Ammon's horn (tissue), 1 donor: Measurements from ENCODE around the gene HS3ST6.
"Not testable (repeated sequence)": the region's sequence is repeated elsewhere in the genome, so short reads cannot be mapped to it uniquely, and the experiment has no call there.

Source experiments
- DNase-seq: peaks from one replicate; pipeline ENCODE4 v3.0.0-alpha.2; 2016; ENCODE audit warnings: low spot score

Gene HS3ST6

DNA sequence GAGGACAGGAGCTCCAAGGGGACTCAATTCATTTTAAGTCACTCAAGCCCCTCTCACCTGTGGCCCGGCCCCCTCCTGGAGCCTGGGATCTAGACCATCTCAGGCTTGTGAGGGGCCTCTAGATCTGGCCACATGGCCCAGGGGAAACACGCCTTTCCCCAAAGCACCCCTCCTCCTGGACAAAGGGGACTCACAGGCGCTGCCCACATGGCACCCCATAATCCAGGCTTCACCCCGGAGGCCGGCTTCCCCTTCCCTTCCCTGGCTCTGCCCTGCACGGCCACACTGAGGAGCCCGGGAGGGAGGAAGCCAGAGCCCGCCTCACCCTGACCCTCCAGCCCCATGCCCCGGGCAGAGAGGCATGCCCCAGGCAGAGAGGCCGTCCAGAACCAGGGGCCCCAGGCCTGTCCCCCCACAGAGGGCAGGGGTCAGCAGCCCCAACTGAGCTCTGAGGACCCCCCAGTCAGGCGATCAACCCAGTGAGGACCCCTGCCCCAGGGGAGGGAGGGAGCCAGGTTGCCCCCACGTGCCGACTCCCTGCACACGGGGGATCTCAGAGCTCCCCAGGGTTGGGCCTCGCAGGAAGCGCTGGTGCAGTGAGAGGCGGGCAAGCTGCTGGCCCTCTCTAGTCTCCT lies 10.9 kb downstream of the HS3ST6 start:
- DNase-seq: no peak

DNA sequence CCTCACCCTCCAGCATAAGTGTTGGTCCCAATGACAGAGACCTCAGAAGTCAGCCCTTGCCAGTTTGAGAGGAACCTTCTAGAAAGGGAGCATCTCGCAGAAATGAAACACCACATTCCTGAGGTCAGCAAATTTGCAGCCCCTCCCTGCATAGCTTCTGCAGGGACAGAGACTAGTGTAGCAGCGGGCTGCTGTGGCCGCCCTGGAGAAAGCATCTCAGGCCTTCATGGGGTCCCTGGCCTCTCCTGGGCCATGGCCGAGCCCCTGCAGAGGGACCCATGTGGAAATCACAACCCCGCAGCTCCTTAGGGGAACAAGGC lies 11.4 kb downstream of the HS3ST6 start:
- DNase-seq: no peak

DNA sequence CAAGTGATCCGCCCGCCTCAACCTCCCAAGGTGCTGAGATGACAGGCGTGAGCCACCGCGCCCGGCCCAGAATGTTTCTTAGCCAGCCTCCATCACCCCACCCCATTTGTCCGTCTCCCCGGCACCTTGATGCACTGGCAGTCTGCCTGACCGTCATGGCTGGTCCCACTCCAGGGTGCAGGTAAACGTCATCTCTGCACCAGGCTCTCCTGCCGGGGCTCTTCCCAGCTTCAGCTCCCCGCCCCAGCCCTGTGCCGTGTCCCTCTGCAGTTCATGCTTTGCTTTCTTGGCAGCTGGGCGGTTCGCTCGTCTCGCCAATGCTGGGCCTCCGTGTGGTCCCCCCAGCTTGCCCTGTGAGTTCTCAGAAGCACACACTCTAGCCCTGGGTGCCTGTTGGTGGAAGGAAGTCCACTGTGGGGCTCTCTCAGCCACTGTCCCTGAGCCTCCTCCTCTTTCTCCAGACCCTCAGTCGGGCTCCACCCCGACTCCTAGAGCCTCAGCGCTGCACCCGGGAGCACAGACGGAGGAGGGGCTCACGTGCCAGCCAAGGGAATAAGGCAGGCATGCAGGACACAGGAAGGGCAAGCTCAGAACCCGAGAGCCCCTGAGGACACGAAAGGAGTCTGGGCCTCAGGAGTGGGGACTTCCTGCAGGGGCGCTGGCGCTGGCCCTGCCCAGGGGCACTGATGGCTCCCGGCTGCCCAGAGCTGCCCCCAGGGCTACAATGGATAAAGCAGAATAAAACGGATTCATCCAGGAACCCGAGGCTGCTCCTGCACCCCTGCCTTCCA lies 12.0 kb downstream of the HS3ST6 start:
- no peak for DNase-seq

DNA sequence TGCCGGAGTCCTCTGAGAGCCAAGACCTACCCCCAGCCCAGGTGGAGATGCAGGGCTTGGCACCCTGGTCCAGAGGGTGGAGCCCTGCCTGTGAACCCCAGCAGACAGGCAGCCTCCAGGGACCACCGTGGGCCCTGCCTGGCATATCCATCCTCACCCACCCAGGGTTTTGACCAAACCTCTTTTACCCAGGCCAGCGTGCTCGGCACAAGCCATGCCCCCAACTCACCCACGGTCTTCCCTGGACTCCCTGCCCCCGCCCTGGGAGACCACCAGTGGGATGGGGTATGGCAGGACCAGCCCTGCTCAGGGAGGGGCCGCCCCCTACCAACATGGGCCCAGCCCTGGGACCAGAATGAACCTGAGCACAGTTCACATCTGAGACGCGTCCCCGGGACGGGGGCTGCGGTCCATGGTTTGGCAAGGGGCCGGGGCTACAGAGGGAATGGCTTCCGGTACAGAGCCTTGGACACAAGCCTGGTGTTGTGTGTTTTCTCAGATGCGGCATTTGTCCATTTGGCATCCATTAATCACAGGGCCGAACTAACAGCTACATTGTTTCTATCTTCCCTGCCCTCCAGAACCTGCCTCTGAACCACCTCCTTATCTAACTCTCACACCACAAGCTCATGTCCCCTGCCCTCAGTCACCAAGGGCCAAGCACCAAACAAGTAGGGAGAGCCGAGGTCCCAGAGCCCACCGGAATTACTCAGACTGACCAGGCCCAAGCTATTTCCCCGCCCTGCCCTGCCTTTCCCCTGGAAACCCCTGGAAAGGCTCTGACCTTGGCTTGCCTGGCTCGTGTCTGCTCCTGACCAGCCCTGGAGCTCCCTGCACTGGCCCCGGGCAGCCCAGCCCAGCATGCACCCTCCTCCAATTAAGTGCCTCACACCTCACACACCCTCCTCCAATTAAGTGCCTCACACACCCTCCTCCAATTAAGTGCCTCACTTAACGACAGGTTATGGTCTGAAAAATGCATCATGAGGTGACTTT lies 14.1 kb downstream of the HS3ST6 start:
- DNase-seq: no peak

DNA sequence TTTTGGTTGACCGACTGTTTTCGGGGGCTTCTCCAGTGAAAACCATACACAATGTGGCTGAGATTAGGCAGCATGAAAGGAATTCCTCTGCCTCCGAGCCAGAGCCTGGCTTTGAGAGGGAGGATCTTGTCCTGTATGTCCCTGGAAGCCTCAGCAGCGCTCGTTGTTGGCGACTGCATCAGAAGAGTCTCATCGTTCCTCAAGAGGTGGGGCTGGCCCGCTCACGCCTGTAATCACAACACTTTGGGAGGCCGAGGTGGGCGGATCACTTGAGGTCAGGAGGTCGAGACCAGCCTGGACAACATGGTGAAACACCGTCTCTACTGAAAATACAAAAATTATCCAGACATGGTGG lies 15.0 kb downstream of the HS3ST6 start:
- DNase-seq: no peak

DNA sequence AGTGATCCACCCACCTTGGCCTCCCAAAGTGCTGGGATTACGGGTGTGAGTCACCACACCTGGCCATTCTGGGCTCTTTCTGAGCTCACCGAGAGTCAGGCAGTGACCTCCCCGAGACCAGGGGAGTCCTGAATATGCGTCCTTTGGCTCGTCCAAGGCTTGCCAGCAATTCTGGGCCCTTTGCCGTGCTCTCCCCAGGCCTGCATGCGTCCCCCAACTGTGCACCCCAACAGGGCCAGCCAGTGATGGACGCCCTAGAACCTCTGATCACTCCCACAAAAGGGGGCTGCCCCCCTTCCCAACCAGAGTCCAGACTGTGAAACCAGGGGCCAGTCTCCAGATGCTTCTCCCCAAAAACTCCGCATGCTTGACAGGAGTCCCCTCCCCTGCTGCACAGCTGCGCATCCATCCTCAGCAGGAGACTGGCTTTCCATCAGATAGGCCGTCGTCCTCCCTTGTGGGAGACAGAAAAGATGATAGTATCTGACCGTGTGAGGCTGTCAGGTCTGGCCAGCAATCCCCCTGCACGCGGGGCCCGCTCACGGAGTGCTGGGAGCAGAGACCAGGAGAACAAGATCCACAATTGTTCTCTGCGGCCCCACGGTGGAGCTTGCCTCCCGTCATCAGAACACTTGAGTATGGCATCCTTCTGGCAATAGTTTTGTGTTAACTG lies 15.5 kb downstream of the HS3ST6 start:
- no peak for DNase-seq

DNA sequence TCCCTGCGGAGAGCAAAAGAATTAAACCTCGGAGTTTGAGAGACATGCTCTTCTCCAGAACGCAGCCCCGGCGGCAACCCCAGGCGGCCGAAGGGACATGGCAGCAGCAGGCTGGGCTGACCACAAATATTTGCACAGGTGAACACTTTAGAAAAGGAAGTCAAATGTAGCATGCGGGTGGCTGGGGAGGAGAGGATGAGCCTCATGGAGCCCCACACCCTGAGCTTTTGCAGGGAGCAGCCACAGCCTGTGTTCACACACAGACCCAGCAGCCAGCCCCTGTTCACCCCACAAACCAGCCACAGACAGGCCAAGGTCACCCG lies 17.8 kb downstream of the HS3ST6 start:
- DNase-seq: no peak

DNA sequence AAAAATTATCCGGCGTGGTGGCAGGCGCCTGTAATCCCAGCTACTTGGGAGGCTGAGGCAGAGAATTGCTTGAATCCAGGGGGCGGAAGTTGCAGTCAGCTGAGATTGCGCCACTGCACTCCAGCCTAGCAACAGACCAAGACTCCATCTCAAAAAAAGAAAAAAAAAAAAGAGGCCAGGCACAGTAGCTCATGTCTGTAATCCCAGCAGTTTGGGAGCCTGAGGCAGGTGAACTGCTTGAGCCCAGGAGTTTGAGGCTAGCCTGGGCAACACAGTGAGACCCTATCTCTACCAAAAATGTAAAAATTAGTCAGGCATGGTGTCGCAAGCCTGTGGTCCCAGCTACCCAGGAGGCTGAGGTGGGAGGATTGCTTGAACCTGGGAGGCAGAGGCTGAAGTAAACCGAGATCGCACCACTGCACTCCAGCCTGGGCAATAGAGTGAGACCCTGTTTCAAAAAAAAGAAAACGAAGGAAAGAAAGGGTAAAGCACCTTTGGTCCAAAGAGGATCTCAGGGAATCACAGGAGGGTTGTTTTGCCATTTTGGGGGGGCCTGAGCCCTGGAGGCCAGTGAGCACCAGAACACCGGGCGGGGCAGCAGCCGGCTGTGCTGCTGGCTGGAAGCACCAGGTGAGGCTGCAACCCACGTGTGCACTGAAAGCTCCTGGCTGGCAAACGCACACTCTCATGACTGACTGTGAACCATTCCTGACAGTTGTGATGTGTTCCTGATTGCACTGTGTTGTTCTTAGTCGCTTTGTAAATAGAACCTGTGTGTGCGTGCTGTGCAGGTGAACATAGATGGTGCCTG lies 18.4 kb downstream of the HS3ST6 start:
- DNase-seq: no peak

DNA sequence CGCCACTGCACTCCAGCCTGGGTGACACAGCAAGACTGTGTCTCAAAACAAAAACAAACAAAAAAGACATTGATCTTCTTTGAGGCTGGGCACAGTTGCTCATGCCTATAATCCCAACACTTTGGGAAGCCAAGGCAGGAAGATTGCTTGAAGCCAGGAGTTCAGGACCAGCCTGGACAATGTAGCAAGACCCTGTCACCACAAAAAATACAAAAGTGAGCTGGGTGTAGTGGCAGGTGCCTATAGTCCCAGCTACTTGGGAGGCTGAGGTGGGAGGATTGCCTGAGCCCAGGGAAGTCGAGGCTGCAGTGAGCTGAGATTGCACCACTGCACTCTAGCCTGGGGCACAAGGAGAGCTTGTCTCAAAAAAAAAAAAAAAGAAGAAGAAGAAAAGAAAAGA lies 20.5 kb downstream of the HS3ST6 start:
- DNase-seq: not testable (repeated sequence)

DNA sequence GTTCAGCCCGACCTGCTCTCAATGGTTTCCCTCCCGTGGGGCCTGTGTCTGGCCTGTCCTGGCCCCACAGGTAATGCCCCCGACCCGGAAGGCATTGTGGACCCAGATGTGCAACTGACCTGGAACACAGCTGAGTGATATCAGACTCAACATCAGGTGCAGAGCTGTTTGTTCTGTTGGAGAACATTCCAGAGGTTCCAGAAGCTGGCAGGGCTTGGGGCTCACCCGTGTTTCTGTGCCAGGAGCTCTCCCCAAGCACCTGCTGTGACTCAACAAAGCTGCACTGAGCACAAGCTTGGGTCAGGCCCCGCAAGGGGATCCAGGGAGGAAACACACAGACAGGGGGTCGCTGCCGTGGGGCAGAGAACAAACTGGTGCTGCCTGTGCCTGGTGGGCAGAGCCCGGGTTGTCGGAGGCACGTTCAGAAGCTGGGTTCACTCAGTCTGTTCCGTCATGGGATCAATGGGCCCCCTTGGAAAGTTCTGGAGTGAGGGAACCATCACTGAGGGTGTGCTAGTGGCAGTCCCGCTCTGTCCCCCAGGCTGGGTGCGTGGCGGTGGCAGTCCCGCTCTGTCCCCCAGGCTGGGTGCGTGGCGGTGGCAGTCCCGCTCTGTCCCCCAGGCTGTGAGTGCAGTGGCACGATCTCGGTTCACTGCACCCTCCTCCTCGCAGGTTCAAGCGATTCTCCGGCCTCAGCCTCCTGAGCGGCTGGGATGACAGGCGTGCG lies 22.1 kb downstream of the HS3ST6 start:
- no peak for DNase-seq

DNA sequence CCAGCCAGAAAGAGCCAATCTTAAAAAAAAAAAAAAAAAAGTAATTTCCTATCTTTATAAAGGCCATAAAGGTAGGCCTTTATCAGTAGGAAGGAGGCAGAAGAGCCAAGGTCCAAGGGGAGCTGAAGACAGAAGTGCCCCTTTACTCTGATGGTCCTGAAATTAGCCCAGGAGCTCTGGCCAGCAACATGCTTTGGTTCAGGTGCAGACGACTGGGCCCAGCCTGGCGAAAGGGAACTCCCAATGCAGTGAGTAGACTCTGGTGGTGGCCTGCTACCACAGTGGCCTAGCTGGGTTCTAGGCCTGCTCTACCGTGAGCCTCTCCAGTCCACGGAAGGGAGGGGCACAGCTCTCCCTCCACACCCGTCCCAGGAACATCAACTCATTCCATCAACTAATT lies 23.1 kb downstream of the HS3ST6 start:
- no peak for DNase-seq

DNA sequence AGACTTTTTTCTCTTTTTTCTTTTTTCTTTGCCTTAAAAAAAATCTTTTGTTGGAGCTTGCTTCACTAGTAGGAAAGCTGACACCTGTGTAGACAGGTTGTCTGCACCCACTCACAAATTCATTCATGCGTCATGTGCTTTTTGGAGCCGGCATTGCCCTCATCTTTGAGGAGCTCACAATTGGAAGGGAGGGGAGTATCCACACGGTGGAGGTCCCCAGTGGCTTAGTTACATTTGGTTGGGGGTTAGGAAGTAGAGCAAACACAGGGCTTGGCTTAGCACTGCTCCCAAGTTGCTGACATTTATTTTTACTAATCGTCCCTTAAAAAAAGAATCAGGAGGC lies 27.5 kb downstream of the HS3ST6 start:
- DNase-seq: no peak

DNA sequence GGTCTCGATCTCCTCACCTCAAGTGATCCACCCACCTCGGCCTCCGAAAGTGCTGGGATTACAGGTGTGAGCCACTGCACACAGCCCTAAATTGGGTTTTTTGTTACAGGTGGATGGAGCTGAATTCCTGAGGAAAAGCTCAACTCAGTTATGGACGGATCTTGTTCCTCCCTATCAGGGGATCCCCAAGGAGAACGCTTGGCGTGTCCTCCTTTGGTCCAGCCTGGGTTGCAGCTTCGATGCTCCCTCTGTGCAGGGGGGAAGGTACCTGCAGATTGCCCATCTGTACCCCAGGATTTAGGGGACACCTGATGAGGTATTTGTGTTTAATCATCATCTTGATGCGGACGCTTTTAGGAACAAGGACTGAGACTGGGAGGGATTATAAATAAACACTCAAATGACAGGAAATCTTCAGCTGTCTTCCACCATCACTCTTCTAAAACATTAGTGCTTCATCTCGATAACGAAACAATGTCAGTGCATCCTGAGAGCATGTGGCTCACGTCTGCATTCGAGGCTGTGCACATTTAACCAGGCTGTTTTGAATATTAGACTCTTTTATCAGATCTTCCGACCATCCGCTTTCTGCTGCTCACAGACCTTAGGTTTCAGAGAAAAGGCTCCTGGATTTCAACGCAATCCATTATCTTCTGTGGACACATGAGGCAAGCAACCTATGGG lies 28.0 kb downstream of the HS3ST6 start:
- no peak for DNase-seq

DNA sequence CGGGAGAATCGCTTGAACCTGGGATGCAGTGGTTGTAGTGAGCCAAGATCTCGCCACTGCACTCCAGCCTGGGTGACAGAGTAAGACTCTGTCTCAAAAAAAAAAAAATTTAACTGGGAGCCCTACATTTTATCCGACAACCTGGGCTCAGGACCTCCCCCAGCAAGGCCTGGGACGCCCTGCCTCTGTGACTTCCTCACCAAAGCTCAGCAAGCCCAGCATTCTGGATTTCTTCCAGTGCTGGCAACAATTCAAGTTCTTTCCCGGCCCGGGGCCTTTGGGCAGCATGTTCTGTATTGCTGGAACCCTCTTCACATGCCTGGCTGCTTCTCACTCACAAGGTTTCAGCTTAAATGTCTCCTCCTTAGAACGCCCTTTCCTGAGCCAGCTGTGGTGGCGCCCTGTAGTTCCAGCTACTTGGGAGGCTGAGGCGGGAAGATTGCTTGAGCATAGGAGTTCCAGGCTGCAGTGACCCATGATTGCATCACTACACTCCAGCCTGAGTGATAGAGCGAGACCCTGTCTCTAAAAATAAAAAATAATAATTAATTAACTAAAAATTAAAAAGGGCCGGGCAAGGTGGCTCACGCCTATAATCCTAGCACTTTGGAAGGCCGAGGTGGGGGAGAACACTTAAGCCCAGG lies 30.4 kb downstream of the HS3ST6 start:
- no peak for DNase-seq

DNA sequence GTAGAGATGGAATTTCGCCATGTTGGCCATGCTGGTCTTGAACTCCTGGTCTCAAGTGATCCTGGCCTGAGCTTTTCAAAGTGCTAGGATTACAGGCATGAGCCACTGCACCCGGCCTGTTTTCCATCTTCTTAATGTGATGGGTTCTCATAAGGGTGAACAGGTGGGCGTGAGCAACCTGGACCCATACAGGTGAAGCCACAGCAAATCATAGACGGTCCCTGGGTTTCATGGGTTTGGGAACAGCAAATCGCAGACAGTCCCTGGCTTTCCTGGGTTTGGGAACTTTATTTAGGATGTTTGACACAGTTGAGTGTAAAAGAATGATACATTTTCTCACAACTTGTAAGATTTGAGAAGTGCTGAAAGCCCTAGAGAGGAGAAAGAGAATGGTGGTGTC lies 33.3 kb downstream of the HS3ST6 start:
- no peak for DNase-seq

DNA sequence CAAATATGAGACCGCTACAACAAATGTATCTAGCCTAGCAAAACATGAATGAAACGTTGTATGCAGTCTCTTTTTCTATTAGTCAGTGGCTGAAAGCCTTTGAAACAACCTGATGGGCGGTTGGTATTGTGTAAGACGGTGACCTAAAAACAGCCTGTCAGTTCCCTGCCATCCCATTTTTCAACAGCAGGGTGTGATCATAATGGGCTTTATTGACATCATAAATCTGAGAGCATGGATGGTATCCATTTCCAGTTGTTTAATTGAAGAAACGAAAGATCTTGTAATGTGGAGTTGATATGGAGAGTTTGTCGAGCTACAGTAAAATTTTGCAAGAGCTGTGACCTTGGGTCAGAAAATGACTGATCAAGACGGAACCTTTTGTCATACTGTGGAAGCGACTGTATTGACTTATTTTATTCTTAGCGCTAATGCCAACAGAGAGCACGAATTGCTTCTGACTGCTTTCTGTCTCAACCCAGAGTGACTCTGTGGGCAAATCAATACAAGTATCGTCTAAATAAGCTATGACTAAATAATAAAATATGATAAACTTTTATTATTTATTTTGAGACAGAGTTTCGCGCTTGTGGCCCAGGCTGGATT lies 34.0 kb downstream of the HS3ST6 start:
- DNase-seq: no peak

DNA sequence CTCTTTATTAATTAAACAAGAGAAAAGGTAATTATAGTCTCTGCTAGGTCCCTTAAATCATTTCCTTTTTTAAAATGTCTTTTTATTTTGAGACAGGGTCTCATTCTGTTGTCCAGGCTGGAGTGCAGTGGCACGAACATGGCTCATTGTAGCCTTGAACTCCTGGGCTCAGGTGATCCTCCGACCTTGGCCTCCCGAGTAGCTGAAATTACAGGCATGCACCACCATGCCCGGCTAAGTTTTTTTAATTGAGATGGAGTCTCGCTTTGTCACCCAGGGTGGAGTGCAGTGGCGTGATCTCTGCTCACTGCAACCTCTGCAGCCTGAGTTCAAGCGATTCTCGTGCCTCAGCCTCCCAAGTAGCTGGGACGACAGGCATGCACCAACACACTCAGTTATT lies 37.0 kb downstream of the HS3ST6 start:
- not testable (repeated sequence) for DNase-seq

DNA sequence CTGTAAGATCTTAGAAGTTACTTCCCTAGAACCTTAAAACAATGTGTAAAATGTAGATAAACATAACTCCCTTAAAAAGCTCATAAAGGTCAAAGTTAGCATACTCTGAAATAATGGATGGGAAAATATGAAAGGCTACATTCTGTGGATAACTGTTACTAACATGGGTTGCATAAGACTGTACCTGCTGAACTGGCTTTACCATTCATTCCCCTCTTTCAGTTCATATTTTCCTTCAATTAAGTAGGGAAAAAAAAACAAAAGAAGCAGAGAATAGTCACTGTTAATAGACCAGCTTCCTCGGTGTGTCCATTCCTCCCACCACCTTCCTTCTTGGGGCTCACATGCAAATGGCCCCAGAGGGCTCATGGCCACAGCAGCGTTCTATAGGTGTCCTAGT lies 38.7 kb downstream of the HS3ST6 start:
- no peak for DNase-seq

DNA sequence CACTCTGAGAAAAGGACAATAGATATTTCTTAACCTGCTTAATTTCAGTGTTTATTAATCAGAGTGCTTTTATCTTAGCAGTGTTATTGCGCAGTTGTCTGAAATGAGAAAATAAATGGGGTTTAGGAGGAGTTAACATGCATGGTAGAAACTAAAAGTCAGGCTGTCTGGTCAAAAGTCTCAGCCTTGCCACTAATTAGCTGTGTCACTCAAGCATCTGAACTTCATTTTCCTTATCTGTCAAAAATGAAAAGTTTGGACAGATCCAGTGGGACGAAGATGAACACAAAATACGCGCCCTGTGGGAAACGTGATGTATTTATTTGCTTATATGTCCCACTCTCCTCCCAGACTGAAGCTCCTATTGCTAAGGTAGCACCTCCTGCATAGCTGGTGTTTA lies 40.0 kb downstream of the HS3ST6 start:
- DNase-seq: no peak

DNA sequence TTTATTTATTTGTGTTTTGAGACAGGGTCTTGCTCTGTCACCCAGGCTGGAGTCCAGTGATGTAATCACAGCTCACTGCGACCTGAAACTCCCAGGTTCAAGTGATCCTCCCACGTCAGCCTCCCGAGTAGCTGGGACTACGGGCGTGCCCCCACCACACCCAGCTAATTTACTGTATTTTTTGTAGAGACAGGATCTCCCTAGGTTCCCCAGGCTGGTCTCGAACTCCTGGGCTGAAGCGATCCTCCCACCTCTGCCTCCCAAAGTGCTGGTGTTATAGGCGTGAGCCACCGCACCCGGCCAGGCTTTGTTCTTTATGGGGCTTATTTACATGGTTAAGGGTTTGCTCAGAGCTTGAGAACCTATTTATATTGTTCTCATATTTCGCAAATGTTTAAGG lies 40.4 kb downstream of the HS3ST6 start:
- DNase-seq: no peak
